K562 (cell line): ENCODE data around the gene CREB3L2. TPM values are rescaled to one million over a fixed set of nuclear protein-coding genes. Genes with fewer than 3 reads are reported as not detected.

Source experiments
- ATAC-seq: fragments of 200-7000 bp; cut with Tn5 transposase; 3 replicates; pipeline ENCODE4 v1.9.1; 2020; ENCODE audit warnings: moderate library complexity
- BruUV-seq: library from RNA; stranded (reverse); fragments of 400-500 nt; replicated peaks from 2 replicates; lab custom pipeline; 2021; lab: Mats Ljungman, UMichigan
- CTCF ChIA-PET: fragments of 300-600 bp; formaldehyde crosslinking; extraction: SDS; loops from one replicate; lab custom pipeline; 2021; ENCODE audit warnings: low intra/inter-chr PET ratio; lab: Yijun Ruan, JAX
- POLR2A ChIA-PET: fragments of 300-600, 350-650 bp; sonication (Branson Sonifier 250); formaldehyde crosslinking; extraction: SDS; loops from one replicate; lab custom pipeline; 2021; ENCODE audit warnings: antibody characterized with exemption, inconsistent platforms; lab: Yijun Ruan, JAX
- DNase-seq, 4 experiments: peaks; one replicate each; pipeline versions ENCODE4 v3.0.0 to v3.0.0-alpha.2; 2011 to 2018; ENCODE audit warnings: low spot score in 3 of 4, mixed read lengths in 3 of 4; ENCODE audit errors: extremely low read depth in 1 of 4
- FAIRE-seq: peaks from 2 replicates; lab custom pipeline; 2011; peaks lifted over from hg19 to GRCh38; lab: Jason Lieb, UNC
- H2AFZ ChIP-seq: 2 replicates; pipeline ENCODE4 v1.6.0; 2011; ENCODE audit warnings: low read depth, low read length, control low read depth, inconsistent platforms
- H3K27ac ChIP-seq: fragments of 200-600 bp; 3 replicates; pipeline ENCODE4 v1.8.0; 2011; ENCODE audit warnings: low read depth, mild to moderate bottlenecking, control low read depth, inconsistent platforms, low read length, moderate library complexity, mixed read lengths; ENCODE audit errors: extremely low read depth
- H3K27me3 ChIP-seq, 2 experiments: fragments of 300-600 bp in 1 of 2; 2 replicates in 1 of 2; 3 replicates in 1 of 2; pipeline versions ENCODE4 v1.6.0 to v1.8.0; 2011; ENCODE audit warnings: inconsistent platforms in 2 of 2, low read length in 2 of 2, mild to moderate bottlenecking in 1 of 2, mixed read lengths in 1 of 2, moderate library complexity in 1 of 2; ENCODE audit not compliant: control insufficient read depth in 2 of 2, insufficient read depth in 2 of 2
- H3K36me3 ChIP-seq: fragments of 300-600 bp; 3 replicates; pipeline ENCODE4 v1.8.0; 2011; ENCODE audit warnings: mild to moderate bottlenecking, low read length, inconsistent platforms; ENCODE audit not compliant: control insufficient read depth, insufficient read depth
- H3K4me1 ChIP-seq, 2 experiments: fragments of 200-600 bp in 1 of 2; replicated peaks in 1 of 2; 2 replicates in 1 of 2; 3 replicates in 1 of 2; pipeline versions ENCODE4 v1.5.1 to v1.8.0; 2011; ENCODE audit warnings: inconsistent platforms in 2 of 2, low read length in 2 of 2, mild to moderate bottlenecking in 1 of 2, mixed read lengths in 1 of 2, moderate library complexity in 1 of 2; ENCODE audit not compliant: control insufficient read depth in 2 of 2, insufficient read depth in 2 of 2
- H3K4me2 ChIP-seq: 2 replicates; pipeline ENCODE4 v1.6.1; 2011; ENCODE audit warnings: low read length, control low read depth, inconsistent platforms, mixed read lengths; ENCODE audit not compliant: insufficient read depth
- H3K4me3 ChIP-seq: fragments of 200-600 bp; sonication (generic), shearing (Covaris generic); 2 replicates; pipeline ENCODE4 v1.5.1; 2016; ENCODE audit warnings: control low read depth, inconsistent platforms
- H3K79me2 ChIP-seq: fragments of 200-600 bp; 3 replicates; pipeline ENCODE4 v1.8.0; 2011; ENCODE audit warnings: low read length, inconsistent platforms; ENCODE audit not compliant: control insufficient read depth, insufficient read depth
- H3K9ac ChIP-seq, 2 experiments: 2 replicates each; pipeline versions ENCODE4 v1.6.0 to v1.6.1; 2011; ENCODE audit warnings: low read depth in 2 of 2, low read length in 2 of 2, control low read depth in 1 of 2, inconsistent platforms in 1 of 2, mild to moderate bottlenecking in 1 of 2, mixed read lengths in 1 of 2; ENCODE audit not compliant: insufficient read depth in 1 of 2
- H3K9me1 ChIP-seq: one replicate; pipeline ENCODE4 v1.6.0; 2011; ENCODE audit warnings: inconsistent platforms, mild to moderate bottlenecking, low read length, moderate library complexity; ENCODE audit not compliant: control insufficient read depth, insufficient read depth
- H3K9me3 ChIP-seq: replicated peaks from 2 replicates; pipeline ENCODE4 v1.5.1; 2011; ENCODE audit warnings: low read depth, low read length, inconsistent platforms; ENCODE audit not compliant: control insufficient read depth, insufficient read depth
- H4K20me1 ChIP-seq: replicated peaks from 2 replicates; pipeline ENCODE4 v1.6.1; 2011; ENCODE audit warnings: low read length, inconsistent platforms, mixed read lengths; ENCODE audit not compliant: control insufficient read depth, insufficient read depth
- CTCF ChIP-seq, 3 experiments: IDR thresholded peaks in 2 of 3; conservative IDR thresholded peaks in 1 of 3; 2 replicates each; pipeline ENCODE4 v1.5.1; 2011 to 2012; ENCODE audit warnings: low read length in 3 of 3, mild to moderate bottlenecking in 3 of 3, control low read depth in 2 of 3, improper control_type of control experiment in 1 of 3, inconsistent platforms in 1 of 3, low read depth in 1 of 3, mixed read lengths in 1 of 3, moderate library complexity in 1 of 3; ENCODE audit not compliant: insufficient read depth in 2 of 3
- HMGXB4 ChIP-seq: sonication (generic); formaldehyde crosslinking; IDR thresholded peaks from 2 replicates; pipeline ENCODE4 v1.8.1; 2023; ENCODE audit warnings: mild to moderate bottlenecking, missing genetic modification reagents
- PPARD ChIP-seq: fragments of 250-450 bp; sonication (Bioruptor Pico); IDR thresholded peaks from 2 replicates; pipeline ENCODE4 v1.8.0; 2022; ENCODE audit warnings: inconsistent platforms, mild to moderate bottlenecking, moderate library complexity
- SMAD3 ChIP-seq: fragments of 450-650 bp; formaldehyde crosslinking; conservative IDR thresholded peaks from 2 replicates; pipeline ENCODE4 v1.4.0; 2020; ENCODE audit warnings: mild to moderate bottlenecking
- SNIP1 ChIP-seq: fragments of 450-650 bp; IDR thresholded peaks from 2 replicates; pipeline ENCODE4 v1.7.1; 2017; ENCODE audit warnings: low read depth, mild to moderate bottlenecking
- TBP ChIP-seq: optimal IDR thresholded peaks from 2 replicates; pipeline ENCODE3; 2011; ENCODE audit warnings: low read depth, low read length, improper control_type of control experiment
- ZBTB1 ChIP-seq: sonication (generic); formaldehyde crosslinking; IDR thresholded peaks from 2 replicates; pipeline ENCODE4 v1.8.1; 2023; ENCODE audit warnings: missing genetic modification reagents, low read depth, mild to moderate bottlenecking, borderline replicate concordance
- ZMIZ1 ChIP-seq, 2 experiments: fragments of 150-350 bp in 1 of 2; IDR thresholded peaks; 2 replicates each; pipeline ENCODE4 v1.6.1; 2012 to 2016; ENCODE audit warnings: low read depth in 2 of 2, low read length in 2 of 2, mild to moderate bottlenecking in 1 of 2, moderate library complexity in 1 of 2
- ZNF445 ChIP-seq: fragments of 250-450 bp; sonication (Bioruptor Pico); IDR thresholded peaks from 2 replicates; pipeline ENCODE4 v1.4.0; 2020; ENCODE audit warnings: low read depth, mild to moderate bottlenecking, moderate library complexity
- ZNF639 ChIP-seq, 2 experiments: fragments of 200-800 bp in 1 of 2; sonication (Bioruptor generic) in 1 of 2; sonication (generic) in 1 of 2; formaldehyde crosslinking in 1 of 2; IDR thresholded peaks in 1 of 2; conservative IDR thresholded peaks in 1 of 2; 2 replicates each; pipeline versions ENCODE4 v1.5.0 to v1.6.1; 2016 to 2020; ENCODE audit warnings: missing compliant biosample characterization in 1 of 2, missing genetic modification characterization in 1 of 2, missing genetic modification reagents in 1 of 2
- ZNF785 ChIP-seq: fragments of 250-450 bp; sonication (Bioruptor Pico); IDR thresholded peaks from 2 replicates; pipeline ENCODE4 v1.4.0; 2020; ENCODE audit warnings: mild to moderate bottlenecking
- WGBS: fragments of 100-300 bp; shearing (Covaris generic); methylation state at CpG from one replicate; pipeline ENCODE4 v1.1.6; 2016; ENCODE audit warnings: low coverage, mixed read lengths; ENCODE audit not compliant: insufficient coverage; ENCODE audit errors: missing lambda C conversion rate; 5-methylcytosine and 5-hydroxymethylcytosine counted together
- in situ Hi-C: fragments of 300-500 bp; cut with MboI; formaldehyde crosslinking; loops from 4 replicates; pipeline ENCODE4 v1.15.0; 2018; ENCODE audit warnings: inconsistent platforms, mixed read lengths
- intact Hi-C: fragments of 100-400 bp; cut with micrococcal nuclease; formaldehyde crosslinking; loops from 2 replicates; pipeline ENCODE4 v1.14.2; 2022
- polyA plus RNA-seq, 8 experiments: library from polyadenylated mRNA; depleted of rRNA in 4 of 8; stranded (reverse) in 5 of 8; unstranded in 3 of 8; fragments of >200 nt; fragmentation: Nextera tagmentation in 2 of 8; fragmentation: Illumina TruSeq in 1 of 8; extraction: Ambion mirVana in 2 of 8; extraction: Trizol in 1 of 8; gene quantifications; 2 replicates each; pipeline versions ENCODE4 v1.2.1 to v1.2.3, GENCODE V29; 2011 to 2014; ENCODE audit warnings: inconsistent platforms in 1 of 8, missing spikeins in 1 of 8
- total RNA-seq, 7 experiments: library from RNA; depleted of rRNA in 6 of 7; stranded (reverse); fragments of >200 nt in 6 of 7; fragmentation: Illumina TruSeq in 2 of 7; extraction: Trizol in 2 of 7; gene quantifications; 2 replicates each; pipeline versions ENCODE4 v1.2.1 to v1.2.3, GENCODE V29; 2011 to 2021; ENCODE audit warnings: low replicate concordance in 1 of 7

Gene CREB3L2
- total and polyA plus RNA-seq, 9 of the 15 experiments (the other 6 are each of a cell fraction or from before 2014, with no cell fraction given), result 7.1 to 45.6 (median 15.8) TPM

GRCh38 chr7:137981175-137981574 is 20.7 kb downstream of the CREB3L2 start (continued):
- TF ChIP-seq ZNF785 (no peak), ZBTB1 (CRISPR knock-in tag) (no peak)

- peaks cover 24% of the 10 kb centered on the region for H3K36me3 ChIP-seq
- in situ Hi-C loops (no loop called here), intact Hi-C loops (no loop called here)
- peaks cover 15% of the 10 kb centered on the region for H4K20me1 ChIP-seq
- BruUV-seq, result no TSS peak
- 92% methylated on average over 2 of the region's 2 CpGs for WGBS
- no peaks in the 10 kb centered on the region for H3K27me3 ChIP-seq
- no peak for DNase-seq
- ATAC-seq, result no peak
- ChIA-PET POLR2A (interaction anchor here (0.8 to 2.0 kb wide), 8 partner anchors 10 to 113 kb away, joined by 3 to 7 read pairs (median 3); no protein-coding TSS in a partner anchor), CTCF (no interaction called here)
- no peak overlapping the region for H3K4me3 ChIP-seq
- no peak for FAIRE-seq
- no peaks in the 10 kb centered on the region; the same call in 1 of the 2 replicates for H3K9me3 ChIP-seq
- no peaks in the 10 kb centered on the region for H3K9me1 ChIP-seq
- H3K4me2 ChIP-seq, result no peak overlapping the region
- no peak overlapping the region for H2AFZ ChIP-seq
- H3K27ac ChIP-seq, result no peak overlapping the region
- H3K4me1 ChIP-seq, result peaks cover 28 to 45% of the 10 kb centered on the region in 2 experiments
- H3K9ac ChIP-seq, result no peak overlapping the region
- peaks cover 91% of the 10 kb centered on the region for H3K79me2 ChIP-seq
- TF ChIP-seq CTCF (IDR thresholded peaks at IDR 0.05 in 2 of 3, conservative IDR thresholded peaks at IDR 0.05 in 1 of 3; ENCODE audit: insufficient read depth in 2 of 3, low read depth in 1 of 3, low read length in 3 of 3) (no peak), PPARD (CRISPR knock-in tag) (no peak), HMGXB4 (no peak), ZNF639 (CRISPR knock-in tag; conservative IDR thresholded peaks at IDR 0.05 in 1 of 2, IDR thresholded peaks at IDR 0.05 in 1 of 2) (no peak), SMAD3 (CRISPR knock-in tag) (no peak), SNIP1 (no peak), ZMIZ1 (IDR thresholded peaks at IDR 0.05; ENCODE audit: low read depth in 2 of 2, low read length in 2 of 2) (no peak), ZNF445 (CRISPR knock-in tag) (no peak), TBP (no peak)
Observed at GRCh38 chr7:137980308-137980707, 21.6 kb downstream of the CREB3L2 start.
